ENCODE results near the gene TM7SF2. TPM values are rescaled to one million over a fixed set of nuclear protein-coding genes. Genes with fewer than 3 reads are reported as not detected.

TM7SF2 gene
- total RNA-seq, 2 donors from 2014 or later, result 134 to 199 TPM

DNA sequence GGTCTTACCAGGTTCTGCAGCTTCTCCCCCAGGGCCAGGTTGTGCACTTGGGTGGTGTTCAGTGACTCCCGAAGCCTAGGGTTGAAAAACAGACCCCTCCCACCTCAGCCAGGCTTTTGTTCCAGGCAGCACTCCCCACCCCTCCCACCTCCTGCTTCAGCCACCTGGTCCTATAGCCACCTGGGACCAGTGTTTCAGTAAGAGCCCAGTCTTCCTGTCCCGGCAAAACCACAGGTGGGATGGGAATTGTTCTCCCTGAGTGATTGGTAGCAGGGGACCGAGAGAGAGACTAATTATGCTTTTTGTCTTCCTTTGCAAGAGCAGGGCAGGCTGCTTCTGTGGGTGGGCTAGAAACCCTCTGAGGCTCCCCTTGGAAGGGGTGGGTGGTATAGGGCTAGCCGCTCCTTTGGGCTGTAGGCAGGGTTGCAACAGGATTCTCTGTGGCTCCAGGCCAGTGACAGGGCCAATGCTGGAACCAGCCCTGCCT lies 44.8 kb upstream of the TM7SF2 start:
- H3K4me1 ChIP-seq, result no peaks in the 10 kb centered on the region
- no peaks in the 10 kb centered on the region for H3K9me3 ChIP-seq
- no peak overlapping the region for H3K27ac ChIP-seq
- H3K36me3 ChIP-seq, result no peaks in the 10 kb centered on the region
- H3K4me3 ChIP-seq, result no peak overlapping the region
- TF ChIP-seq CTCF (IDR thresholded peaks at IDR 0.05), result no peak
- H3K27me3 ChIP-seq, result no peaks in the 10 kb centered on the region
- DNase-seq (ENCODE audit: low spot score), result no peak

GRCh38 chr11:65067446-65067845 lies 44.2 kb upstream of the TM7SF2 start:
- no peak for TF ChIP-seq CTCF (IDR thresholded peaks at IDR 0.05)
- no peak for DNase-seq (ENCODE audit: low spot score)

GRCh38 chr11:65069217-65069616 lies 42.5 kb upstream of the TM7SF2 start:
- Histone ChIP-seq H3K27ac (no peak overlapping the region), H3K9me3 (no peaks in the 10 kb centered on the region), H3K4me1 (no peaks in the 10 kb centered on the region), H3K36me3 (no peaks in the 10 kb centered on the region), H3K27me3 (no peaks in the 10 kb centered on the region), H3K4me3 (no peak overlapping the region)
- DNase-seq (ENCODE audit: low spot score), result no peak
- no peak for TF ChIP-seq CTCF (IDR thresholded peaks at IDR 0.05)

More at GRCh38 chr11:65067446-65067845, 44.2 kb upstream of the TM7SF2 start:
- Histone ChIP-seq H3K27me3 (no peaks in the 10 kb centered on the region), H3K4me1 (no peaks in the 10 kb centered on the region), H3K27ac (no peak overlapping the region), H3K4me3 (no peak overlapping the region), H3K9me3 (no peaks in the 10 kb centered on the region), H3K36me3 (no peaks in the 10 kb centered on the region)

- no peak overlapping the region for H3K27ac ChIP-seq
- H3K9me3 ChIP-seq, result no peaks in the 10 kb centered on the region
- no peak for TF ChIP-seq CTCF (IDR thresholded peaks at IDR 0.05)
- no peaks in the 10 kb centered on the region for H3K4me1 ChIP-seq
- no peaks in the 10 kb centered on the region for H3K27me3 ChIP-seq
- no peak overlapping the region for H3K4me3 ChIP-seq
- DNase-seq (ENCODE audit: low spot score), result no peak
- H3K36me3 ChIP-seq, result no peaks in the 10 kb centered on the region
Measured at GRCh38 chr11:65071907-65072630, 39.6 kb upstream of the TM7SF2 start.

DNA sequence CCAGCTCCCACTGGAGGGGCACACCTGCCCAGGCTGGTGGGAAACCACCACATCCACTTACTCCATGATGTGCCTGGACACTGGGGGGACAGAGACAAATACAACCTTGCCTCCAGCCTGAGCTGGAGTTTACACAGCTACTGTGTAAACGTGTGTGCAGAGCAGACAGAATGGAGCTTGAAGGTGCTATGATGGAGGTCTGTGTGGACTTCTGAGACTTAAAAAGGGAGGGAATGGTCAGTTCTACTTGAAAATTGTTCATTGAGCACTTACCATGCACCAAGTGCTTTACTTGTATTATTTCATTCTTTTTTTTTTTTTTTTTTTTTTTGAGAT lies 39.1 kb upstream of the TM7SF2 start:
- Histone ChIP-seq H3K27me3 (no peaks in the 10 kb centered on the region), H3K36me3 (no peaks in the 10 kb centered on the region), H3K9me3 (no peaks in the 10 kb centered on the region), H3K27ac (no peak overlapping the region), H3K4me3 (no peak overlapping the region), H3K4me1 (no peaks in the 10 kb centered on the region)
- no peak for DNase-seq (ENCODE audit: low spot score)
- no peak for TF ChIP-seq CTCF (IDR thresholded peaks at IDR 0.05)

DNA sequence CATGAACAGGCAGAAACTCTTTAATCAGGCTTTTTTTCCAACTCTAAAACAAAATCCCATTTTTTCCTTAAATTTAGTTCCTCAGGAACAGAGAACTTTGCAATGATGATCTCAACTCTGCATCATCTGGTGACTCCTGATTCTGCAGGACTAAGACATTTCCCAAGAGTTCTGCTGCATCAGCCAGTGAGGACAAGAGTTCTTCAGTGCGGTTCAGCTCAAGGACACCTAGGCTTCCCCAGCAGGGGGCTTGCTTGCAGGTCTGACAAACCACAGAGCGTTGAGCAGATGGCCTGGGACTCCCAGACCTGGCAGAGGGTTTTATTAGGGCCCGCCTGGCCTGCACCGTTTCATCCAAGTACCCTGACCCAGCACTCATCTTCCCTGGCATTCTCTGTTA lies 34.2 kb upstream of the TM7SF2 start:
- Histone ChIP-seq H3K36me3 (no peaks in the 10 kb centered on the region), H3K27me3 (no peaks in the 10 kb centered on the region), H3K27ac (no peak overlapping the region), H3K9me3 (no peaks in the 10 kb centered on the region), H3K4me3 (no peak overlapping the region), H3K4me1 (no peaks in the 10 kb centered on the region)
- no peak for TF ChIP-seq CTCF (IDR thresholded peaks at IDR 0.05)
- DNase-seq (ENCODE audit: low spot score), result no peak
